ENCODE data around the gene MYOF.

GRCh38 chr10:93512565-93512964 lies 30.4 kb upstream of the MYOF start:
- TF ChIP-seq CTCF (IDR thresholded peaks at IDR 0.05 in 4 of 5, conservative IDR thresholded peaks at IDR 0.05 in 1 of 5) (no peak), POLR2A (IDR thresholded peaks at IDR 0.05) (no peak)
